GM18505 (cell line): ENCODE measurements around the gene C11orf24.

Experiments
- ATAC-seq: cut with Tn5 transposase; IDR thresholded peaks from one replicate; pipeline ENCODE4 v1.9.1; 2021; ENCODE audit not compliant: unreplicated experiment
- POLR2A ChIP-seq: IDR thresholded peaks from 4 replicates; pipeline ENCODE4 v1.6.1; 2011; ENCODE audit warnings: borderline replicate concordance; ENCODE audit not compliant: insufficient read depth, insufficient read length; ENCODE audit errors: extremely low read depth

Gene C11orf24

GRCh38 chr11:68271781-68272608, at the start of gene C11orf24:
Gene C11orf24 (minus strand): TSS chr11:68271973. CDS start chr11:68263767, 8,206 bp downstream.
- TF ChIP-seq POLR2A: peak; percentile 89
- ATAC-seq: peak; percentile 77

DNA sequence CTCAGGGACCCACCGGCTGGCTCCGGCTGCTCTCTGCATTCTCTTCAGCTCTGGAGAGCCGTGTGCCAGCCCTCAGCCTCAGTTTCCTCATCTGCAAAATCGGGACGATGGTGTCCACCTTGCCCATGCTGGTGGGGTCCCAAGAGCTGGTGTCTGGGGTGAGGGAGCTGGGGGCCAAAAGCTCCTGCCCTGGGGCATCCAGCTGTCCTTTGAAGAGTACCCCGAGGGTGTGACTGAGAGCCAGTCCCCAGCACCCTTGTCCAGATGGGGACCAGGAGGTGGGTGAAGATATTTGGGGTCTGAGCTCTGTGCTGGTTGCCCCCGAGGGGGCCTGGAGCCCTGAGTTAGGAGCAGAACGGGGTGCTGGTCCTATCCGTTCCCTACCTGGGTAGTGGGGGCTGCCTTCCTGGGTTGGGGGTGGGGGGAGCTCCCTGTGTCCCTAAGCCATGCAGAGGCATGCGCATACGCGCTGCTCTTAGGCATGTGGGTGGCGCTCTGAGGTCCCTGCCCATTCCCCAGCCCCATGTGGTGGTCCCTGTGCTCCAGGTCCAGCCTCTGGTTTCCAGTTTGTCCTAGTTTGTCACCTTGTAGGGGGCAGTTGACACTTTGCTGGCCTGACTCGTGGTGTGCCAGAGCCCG, 45.5 kb upstream of the C11orf24 start:
- TF ChIP-seq POLR2A: no peak
- ATAC-seq: no peak

DNA sequence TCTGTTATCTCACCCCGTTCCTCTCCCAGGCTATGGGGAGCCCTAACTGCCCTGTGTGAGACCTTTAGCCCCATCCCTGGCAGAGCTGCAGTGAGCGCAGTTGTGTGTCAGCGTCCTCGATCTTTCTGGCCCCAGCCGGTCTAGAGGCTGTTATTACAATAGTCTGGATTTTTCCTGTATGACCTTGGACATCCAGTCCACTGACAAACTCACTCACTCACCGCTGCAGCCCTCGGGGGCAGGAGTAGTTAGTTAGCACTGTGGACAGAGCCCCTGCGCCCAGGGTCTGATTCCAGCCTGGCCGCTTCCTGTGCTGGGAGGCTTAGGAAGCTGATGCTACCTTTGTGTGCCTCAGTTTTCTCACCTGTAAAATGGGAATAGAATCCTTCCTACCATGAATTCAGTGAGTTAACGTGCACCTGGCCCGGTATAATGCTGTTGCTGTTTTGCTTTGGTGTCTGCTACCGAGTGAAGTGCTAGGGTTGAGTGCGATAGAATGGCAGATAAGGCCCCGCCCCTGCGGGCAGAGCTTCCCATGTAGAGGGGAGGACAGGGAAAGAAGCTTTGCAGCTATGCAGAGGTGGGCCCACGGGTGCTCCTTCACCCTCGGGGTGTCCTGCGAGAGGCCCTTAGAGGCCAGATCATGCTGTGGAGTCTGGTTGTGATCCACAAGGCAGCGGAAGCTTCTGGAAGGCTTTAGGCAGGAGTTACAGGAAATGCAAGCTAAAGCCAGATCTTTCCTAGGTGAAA, 43.6 kb upstream of the C11orf24 start:
- no peak for ATAC-seq
- TF ChIP-seq POLR2A: no peak

DNA sequence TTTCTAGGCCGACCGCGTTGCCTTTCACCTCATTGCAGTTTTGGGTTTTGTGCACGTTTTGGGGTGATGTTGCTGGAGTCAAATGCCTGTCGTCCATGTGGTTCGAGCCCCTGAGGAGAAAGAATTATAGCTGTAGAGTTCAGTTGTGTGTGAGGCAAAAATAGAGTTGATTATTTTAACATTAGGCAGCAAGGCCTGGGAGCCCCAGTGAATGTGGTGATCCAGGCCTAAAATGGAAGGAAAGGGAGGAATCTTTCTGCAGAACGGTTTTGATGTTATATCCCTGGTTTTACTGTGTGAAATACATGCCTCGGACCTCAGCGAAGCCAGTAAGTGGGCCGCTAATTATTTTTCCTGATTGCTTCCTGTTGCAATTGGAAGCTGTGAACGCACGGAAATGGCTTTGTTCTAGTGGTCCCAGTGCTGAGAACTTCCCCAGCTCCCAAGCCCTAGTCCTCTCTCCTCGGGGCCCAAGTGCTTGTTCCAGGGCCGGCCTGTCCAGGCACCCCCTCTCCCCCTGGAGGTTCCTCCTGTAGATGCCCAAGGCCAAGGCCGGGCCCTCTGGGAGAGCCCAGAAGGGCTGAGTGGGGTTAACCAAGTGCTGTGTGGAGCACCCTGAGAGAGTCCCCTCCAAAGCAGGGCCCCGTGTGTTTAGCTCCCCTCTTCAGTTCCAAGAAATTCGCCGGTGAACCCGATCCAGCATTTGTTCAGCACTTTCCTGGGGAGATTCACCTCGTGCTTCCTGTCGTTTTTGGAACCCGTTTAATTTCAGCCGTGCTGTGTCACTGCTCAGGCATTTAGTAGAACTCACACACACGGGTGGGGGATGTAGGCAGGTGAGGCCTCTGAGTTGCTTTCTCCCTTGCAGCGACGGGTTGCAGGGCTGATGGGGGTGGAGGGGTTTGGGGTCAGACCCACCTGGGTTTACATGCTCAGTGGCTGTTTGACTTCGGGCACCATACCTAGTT, 42.7 kb upstream of the C11orf24 start:
- no peak for TF ChIP-seq POLR2A
- ATAC-seq: no peak

DNA sequence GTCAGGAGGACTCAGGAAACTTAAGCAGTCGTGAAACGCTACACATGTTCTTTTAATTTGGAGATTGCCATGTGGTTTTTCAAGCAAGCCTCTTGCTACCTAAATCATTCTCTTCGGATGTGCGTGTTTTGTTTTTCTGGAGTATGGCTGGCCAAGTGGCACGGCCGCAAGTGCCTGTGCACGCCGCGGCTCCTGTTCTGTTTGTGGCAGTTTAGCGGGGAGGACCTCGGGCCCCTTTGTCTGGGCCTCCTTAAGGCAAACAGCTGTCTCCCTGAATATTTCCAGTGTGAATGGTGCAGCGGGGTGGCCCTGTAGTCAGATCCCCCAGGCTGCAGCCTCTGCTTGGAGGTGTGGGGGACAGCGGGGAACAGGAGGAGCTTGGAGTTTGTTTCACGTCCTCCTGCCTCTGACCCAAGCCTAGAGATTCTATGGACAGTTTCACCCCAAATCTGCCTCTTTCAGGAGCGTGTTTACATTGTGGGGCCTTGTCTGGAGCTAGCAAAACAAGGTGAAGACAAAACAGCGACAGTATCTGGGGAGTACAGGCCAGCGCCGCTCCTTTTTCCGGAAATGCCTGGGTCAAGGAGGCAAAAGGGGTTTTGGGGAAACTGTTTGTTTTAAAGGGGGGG, 41.9 kb upstream of the C11orf24 start:
- ATAC-seq: no peak

DNA sequence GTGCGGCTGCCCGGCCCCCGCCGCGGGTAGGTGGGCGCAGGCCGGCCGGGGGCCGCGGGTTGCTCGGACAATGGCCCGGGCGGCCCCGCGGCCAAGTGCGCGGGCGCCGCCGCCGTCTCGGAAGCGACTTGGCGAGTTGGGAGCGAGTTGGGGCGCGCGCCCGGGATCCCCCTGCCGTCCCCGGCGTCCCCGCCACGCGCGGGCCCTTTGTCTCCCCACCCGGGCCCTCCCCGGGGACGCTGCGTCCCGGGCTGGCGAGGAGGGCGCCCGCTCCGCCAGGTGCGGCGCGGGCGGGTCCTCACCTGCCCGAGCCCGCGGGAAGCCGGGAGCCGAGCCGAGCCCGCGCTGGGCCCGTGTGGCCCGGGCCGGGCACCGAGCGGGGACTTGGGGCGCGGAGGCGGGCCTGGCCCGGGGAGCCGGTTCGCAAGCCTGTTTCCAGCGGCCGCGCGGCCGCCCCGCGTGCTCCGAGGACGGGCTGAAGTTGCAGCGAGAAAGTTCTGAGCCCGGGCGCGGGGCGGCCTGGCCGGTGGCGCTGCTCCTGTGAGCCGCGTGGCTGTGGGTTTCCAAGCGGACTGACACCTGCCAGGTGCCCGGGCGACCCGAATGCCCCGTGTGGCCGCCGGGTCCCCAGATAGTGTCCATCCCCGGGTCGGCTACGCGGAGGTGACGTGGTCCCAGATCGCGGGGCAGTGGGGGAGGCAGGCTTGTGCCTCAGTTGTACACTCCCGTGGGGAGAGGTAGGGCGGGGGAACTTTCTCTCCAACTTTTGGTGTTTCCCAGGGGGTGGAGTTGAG, 41.2 kb upstream of the C11orf24 start:
- no peak for TF ChIP-seq POLR2A
- no peak for ATAC-seq

More for the DNA sequence above, 41.9 kb upstream of the C11orf24 start:
- TF ChIP-seq POLR2A: no peak

DNA sequence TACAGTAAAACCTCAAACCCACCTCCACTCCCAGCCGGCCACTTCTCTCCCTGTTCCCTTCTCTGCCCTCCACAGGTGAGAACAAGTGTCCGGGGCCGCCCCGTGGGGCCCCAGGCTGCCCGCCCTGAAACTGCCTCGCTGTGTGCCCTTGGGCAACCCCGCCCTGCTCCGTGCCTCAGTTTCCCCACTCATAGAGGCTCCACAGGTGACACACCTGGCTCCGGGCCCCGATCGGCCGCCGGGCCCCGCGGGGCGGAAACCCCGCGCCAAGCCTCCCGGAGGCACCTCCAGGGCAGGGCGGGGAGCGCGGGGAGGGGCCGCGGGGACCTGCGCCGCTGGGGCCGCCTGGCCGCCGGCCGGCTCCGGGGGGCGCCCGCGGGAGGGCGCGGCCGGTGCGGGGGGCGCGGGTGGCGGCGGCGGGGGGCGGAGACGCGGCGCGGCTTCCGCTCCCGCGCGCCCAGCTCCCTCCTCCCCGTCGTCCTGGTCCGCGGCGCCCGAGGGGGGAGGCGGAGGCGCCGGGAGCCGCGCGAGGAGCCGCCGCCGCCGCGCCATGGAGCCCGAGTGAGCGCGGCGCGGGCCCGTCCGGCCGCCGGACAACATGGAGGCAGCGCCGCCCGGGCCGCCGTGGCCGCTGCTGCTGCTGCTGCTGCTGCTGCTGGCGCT, 40.5 kb upstream of the C11orf24 start, which contains the start of gene LRP5:
LRP5 (plus strand) TSS at position 475 of the 663 bp plus-strand sequence; CDS start at position 599, 124 bp downstream.
- no peak for TF ChIP-seq POLR2A
- no peak for ATAC-seq

DNA sequence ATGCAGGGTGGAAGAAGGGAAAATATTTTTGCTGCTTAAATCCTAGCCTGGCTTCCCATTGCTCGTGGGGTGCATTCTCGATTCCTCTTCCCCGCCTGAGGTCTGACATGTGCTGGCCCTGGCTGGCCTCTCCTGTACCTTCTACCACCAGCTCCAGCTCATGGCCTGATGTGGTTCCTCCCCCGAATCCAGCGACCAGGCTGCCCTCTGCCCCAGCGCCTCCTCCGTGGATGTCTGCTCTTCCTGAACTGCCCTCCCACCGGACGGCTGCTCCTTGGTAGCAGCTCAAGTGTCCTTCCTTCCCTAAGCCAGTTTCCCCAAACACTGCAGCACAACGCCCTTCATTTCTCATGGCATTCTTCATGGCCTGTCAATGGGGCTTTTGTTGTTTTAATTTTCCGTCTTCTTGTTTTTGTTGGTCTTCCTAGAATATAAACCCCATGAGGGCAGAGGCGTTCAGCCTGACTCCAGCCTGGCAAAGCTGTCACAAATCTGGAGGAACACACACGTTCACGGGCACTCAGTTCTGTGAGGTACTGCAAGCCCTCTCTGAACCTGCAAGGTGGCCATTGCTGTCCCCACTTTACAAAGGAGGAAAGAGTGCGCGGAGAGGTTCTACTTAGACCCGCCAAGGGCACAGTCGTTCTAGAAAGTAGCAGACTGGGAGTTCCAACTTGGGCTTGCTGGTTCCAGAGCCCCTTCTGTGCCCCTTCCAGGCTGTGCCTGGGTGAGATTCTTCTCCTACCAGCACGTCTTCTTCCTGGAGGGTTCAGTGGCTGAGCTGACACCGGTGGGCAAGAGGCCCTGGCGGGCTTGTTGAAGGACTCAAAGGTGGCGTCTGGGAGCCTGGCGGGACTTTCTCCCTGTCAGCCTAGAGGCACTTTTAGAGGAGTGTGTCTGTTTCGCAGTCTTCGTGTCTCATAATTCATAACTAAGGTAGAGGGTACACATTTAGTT, 39.7 kb upstream of the C11orf24 start:
- no peak for TF ChIP-seq POLR2A

GRCh38 chr11:68309621-68310185, 37.9 kb upstream of the C11orf24 start:
- no peak for ATAC-seq

More for the DNA sequence above, 39.7 kb upstream of the C11orf24 start:
- ATAC-seq: no peak

More at GRCh38 chr11:68309621-68310185, 37.9 kb upstream of the C11orf24 start:
- no peak for TF ChIP-seq POLR2A
